Esophagus squamous epithelium (tissue), 5 donors: ENCODE data around the gene SCRT2. TPM values are rescaled to one million over a fixed set of nuclear protein-coding genes. Genes with fewer than 3 reads are reported as not detected.

Experiments used
- DNase-seq: peaks from one replicate; lab custom pipeline; 2025; lab: John Stamatoyannopoulos, UW
- H3K27ac ChIP-seq, 4 donors: fragments of 200-600 bp; sonication (generic); one replicate each; pipeline ENCODE4 v1.5.1; 2016 to 2019; ENCODE audit warnings: mild to moderate bottlenecking in 1 of 4
- H3K27me3 ChIP-seq, 4 donors: fragments of 200-600 bp; sonication (generic); 1 replicate in 3 of 4; 2 replicates in 1 of 4; pipeline versions ENCODE4 v1.5.1 to v1.6.0; 2017 to 2021; ENCODE audit warnings: antibody characterized with exemption in 1 of 4
- H3K36me3 ChIP-seq, 3 donors: fragments of 200-600 bp; sonication (generic); one replicate each; pipeline ENCODE4 v1.5.1; 2016 to 2019
- H3K4me1 ChIP-seq, 3 donors: fragments of 200-600 bp; sonication (generic); one replicate each; pipeline ENCODE4 v1.5.1; 2017 to 2019
- H3K4me3 ChIP-seq, 4 donors: fragments of 200-600 bp; sonication (generic); 1 replicate in 3 of 4; 2 replicates in 1 of 4; pipeline ENCODE4 v1.5.1; 2016 to 2019; ENCODE audit warnings: mild to moderate bottlenecking in 2 of 4, moderate library complexity in 1 of 4
- H3K9me3 ChIP-seq, 3 donors: fragments of 200-600 bp; sonication (generic); one replicate each; pipeline ENCODE4 v1.5.1; 2016 to 2019
- POLR2A ChIP-seq, 4 donors: fragments of 450-650 bp; IDR thresholded peaks; one replicate each; pipeline ENCODE4 v1.6.1; 2017; ENCODE audit warnings: antibody characterized with exemption in 4 of 4, mild to moderate bottlenecking in 4 of 4, moderate library complexity in 3 of 4
- WGBS, 2 donors: methylation state at CpG; one replicate each; pipeline ENCODE4 v1.1.5; 2018; 5-methylcytosine and 5-hydroxymethylcytosine counted together
- intact Hi-C: fragments of 100-400 bp; cut with DNase I; formaldehyde crosslinking; loops from one replicate; pipeline ENCODE4 v1.15.0; 2022
- total RNA-seq, 4 donors: library from RNA; depleted of rRNA; stranded (reverse); fragments of >200 nt; gene quantifications; one replicate each; pipeline ENCODE4 v1.1.0, GENCODE V29; 2016
- TF ChIP-seq, protein P1 (sequence below), 6 experiments: fragments of 450-650 bp in 4 of 6; fragments of 200-600 bp in 2 of 6; sonication (generic) in 2 of 6; IDR thresholded peaks; one replicate each; pipeline ENCODE4 v1.5.1; 2016 to 2019; ENCODE audit warnings: antibody characterized with exemption in 6 of 6, mild to moderate bottlenecking in 4 of 6, moderate library complexity in 4 of 6
- donor health status: DM: yes; HTN: yes; CAD: no.

SCRT2 gene
- total RNA-seq, 4 donors from 2014 or later, result not detected

DNA sequence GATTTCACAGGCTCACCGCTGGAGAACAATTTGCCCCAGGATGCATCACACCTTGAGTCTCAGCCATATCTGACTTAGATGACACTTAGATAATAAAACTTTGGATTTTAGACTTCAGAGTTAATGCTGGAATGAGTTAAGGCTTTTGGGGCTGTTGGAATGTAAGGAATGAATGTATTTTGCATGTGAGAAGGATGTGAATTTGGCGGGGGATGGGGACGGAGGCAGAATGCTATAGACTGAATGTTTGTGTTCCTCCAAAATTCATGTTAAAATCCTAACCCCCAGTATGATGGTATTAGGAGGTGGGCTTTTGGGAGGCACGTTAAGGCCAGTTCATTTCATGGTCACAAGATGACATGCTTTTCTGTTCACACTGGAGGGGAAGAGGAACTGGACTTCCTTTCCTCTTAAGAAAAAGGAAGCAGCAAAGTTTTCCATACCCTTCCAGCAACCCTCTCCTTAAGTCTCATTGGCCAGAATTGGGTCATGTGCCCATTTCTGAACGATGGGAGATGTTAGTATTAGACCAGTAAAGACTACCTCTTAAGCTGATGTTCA, 16.8 kb downstream of the SCRT2 start:
- TF ChIP-seq POLR2A (IDR thresholded peaks at IDR 0.05), result no peak
- TF ChIP-seq, protein P1, sequence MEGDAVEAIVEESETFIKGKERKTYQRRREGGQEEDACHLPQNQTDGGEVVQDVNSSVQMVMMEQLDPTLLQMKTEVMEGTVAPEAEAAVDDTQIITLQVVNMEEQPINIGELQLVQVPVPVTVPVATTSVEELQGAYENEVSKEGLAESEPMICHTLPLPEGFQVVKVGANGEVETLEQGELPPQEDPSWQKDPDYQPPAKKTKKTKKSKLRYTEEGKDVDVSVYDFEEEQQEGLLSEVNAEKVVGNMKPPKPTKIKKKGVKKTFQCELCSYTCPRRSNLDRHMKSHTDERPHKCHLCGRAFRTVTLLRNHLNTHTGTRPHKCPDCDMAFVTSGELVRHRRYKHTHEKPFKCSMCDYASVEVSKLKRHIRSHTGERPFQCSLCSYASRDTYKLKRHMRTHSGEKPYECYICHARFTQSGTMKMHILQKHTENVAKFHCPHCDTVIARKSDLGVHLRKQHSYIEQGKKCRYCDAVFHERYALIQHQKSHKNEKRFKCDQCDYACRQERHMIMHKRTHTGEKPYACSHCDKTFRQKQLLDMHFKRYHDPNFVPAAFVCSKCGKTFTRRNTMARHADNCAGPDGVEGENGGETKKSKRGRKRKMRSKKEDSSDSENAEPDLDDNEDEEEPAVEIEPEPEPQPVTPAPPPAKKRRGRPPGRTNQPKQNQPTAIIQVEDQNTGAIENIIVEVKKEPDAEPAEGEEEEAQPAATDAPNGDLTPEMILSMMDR (IDR thresholded peaks at IDR 0.05), result no peak
- H3K4me3 ChIP-seq, result no peak overlapping the region
- no peak overlapping the region for H3K27ac ChIP-seq
- H3K9me3 ChIP-seq, result no peaks in the 10 kb centered on the region
- no peak for DNase-seq
- peaks cover 11 to 28% (median 18%) of the 10 kb centered on the region in 3 donors for H3K4me1 ChIP-seq
- H3K27me3 ChIP-seq, result peaks cover 5 to 66% (median 12%) of the 10 kb centered on the region in 4 donors
- H3K36me3 ChIP-seq, result no peaks in the 10 kb centered on the region
- WGBS, 2 donors, result 35 to 42% methylated on average over 4 to 5 of the region's 5 CpGs
- intact Hi-C loops, result loop anchor here (10.0 kb wide), 1 partner anchor 314 kb away; the partner anchor contains the start of gene NRSN2

DNA sequence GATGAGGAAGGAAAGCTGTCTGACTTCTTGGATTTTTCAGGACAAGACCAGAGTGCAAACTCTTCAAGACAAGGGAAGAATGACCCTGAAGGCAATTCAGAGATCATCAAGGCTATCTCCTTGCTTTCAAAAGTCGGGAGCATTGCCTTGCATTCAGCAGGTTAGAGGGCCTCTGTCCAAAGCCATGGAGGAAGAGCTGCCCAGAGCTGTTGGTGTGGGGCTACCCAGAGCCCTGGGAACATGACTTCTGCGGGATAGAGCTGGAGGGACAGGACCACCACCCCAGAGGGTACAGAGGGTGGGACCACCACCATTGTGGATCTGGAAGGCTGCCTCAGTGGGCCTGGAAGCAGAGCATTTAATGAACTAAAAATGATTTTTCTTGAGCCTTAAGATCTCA, 17.4 kb downstream of the SCRT2 start:
- no peak overlapping the region for H3K27ac ChIP-seq

DNA sequence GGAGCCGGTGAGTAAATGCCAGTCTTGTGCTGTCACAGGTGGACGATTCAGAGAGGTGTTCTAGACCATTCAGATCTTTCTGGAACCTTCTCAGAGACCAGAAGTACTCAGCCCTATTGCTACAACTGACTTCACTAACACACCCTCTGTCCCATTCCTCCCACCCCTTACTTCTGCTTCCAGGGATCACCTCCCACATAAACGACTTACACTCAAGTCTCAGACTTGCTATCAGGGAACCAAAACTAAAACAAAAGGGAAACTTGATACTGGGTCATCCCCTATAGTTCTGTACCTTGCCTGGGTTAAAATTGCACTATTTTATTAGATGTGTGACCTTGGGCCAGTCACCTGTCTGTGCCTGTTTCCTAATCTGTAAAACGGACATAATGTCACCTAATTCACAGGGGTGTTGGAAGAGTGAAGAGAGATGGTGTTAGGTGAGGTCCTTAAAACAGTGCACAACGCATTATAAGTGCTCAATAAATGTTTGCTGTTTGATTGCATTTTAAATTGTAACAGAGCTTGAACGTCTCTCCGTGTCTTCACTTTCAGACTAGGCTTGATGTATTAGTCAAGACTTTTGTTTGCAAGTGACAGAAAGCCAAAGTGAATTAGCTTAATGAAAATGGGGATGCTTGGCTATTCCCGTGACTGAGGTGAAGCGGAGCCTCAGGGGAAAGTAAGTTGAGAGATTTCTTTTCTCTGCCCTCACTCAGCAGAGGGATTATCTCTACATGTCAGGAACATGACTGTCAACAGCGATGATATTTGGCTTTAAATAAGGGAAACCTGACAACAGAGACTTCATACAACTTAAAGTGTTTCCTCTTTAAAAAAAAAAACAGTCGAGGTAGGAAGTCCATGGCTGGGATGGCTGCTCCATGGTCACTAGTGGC, 19.6 kb downstream of the SCRT2 start:
- Histone ChIP-seq H3K4me3 (no peak overlapping the region), H3K27me3 (peaks cover 0 to 37% (median 0%) of the 10 kb centered on the region in 4 donors), H3K27ac (no peak overlapping the region), H3K4me1 (peaks cover 14 to 32% (median 22%) of the 10 kb centered on the region in 3 donors), H3K9me3 (no peaks in the 10 kb centered on the region), H3K36me3 (peaks cover 0 to 1% (median 0%) of the 10 kb centered on the region in 3 donors)
- intact Hi-C loops, result loop anchor here (10.0 kb wide), 1 partner anchor 311 kb away; the partner anchor contains the start of gene NRSN2
- DNase-seq, result no peak
- WGBS, 2 donors, result 70 to 74% methylated on average over 11 of the region's 11 CpGs
- TF ChIP-seq POLR2A (IDR thresholded peaks at IDR 0.05), result no peak
- TF ChIP-seq, protein P1 (IDR thresholded peaks at IDR 0.05), result no peak

More for the DNA sequence above, 17.4 kb downstream of the SCRT2 start:
- H3K9me3 ChIP-seq, result no peaks in the 10 kb centered on the region
- no peak for DNase-seq
- H3K27me3 ChIP-seq, result peaks cover under 1 to 60% (median 10%) of the 10 kb centered on the region in 4 donors
- no peaks in the 10 kb centered on the region for H3K36me3 ChIP-seq
- intact Hi-C loops, result loop anchor here (10.0 kb wide), 1 partner anchor 313 kb away; the partner anchor contains the start of gene NRSN2
- TF ChIP-seq, protein P1 (IDR thresholded peaks at IDR 0.05), result no peak
- no peak for TF ChIP-seq POLR2A (IDR thresholded peaks at IDR 0.05)
- 23 to 56% methylated on average over 2 of the region's 2 CpGs for WGBS, 2 donors
- H3K4me3 ChIP-seq, result no peak overlapping the region
- H3K4me1 ChIP-seq, result peaks cover 13 to 26% (median 15%) of the 10 kb centered on the region in 3 donors

DNA sequence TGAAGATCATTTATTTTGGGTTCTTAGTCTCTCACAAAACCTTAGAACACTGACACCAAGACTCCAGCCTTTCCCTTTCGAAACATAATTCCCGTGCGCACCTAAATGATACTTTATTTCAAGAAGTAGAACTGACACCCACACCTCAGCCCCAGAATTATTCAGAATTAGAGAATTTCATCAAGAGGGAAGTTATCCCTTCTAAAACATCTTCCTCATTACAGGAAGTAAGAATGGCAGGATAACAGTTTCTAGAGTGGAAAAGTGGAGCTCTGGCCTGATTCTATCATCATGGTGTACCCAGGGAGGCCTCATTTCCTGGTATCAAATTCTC, 21.2 kb downstream of the SCRT2 start:
- H3K4me3 ChIP-seq, result peak overlapping the region in 1 of 4 donors; percentile 91
- peaks cover 0 to 21% (median 0%) of the 10 kb centered on the region in 4 donors for H3K27me3 ChIP-seq
- DNase-seq, result no peak
- 83 to 88% methylated on average over 3 of the region's 3 CpGs for WGBS, 2 donors
- peaks cover 14 to 33% (median 25%) of the 10 kb centered on the region in 3 donors for H3K4me1 ChIP-seq
- TF ChIP-seq POLR2A (IDR thresholded peaks at IDR 0.05), result no peak
- TF ChIP-seq, protein P1 (IDR thresholded peaks at IDR 0.05), result no peak
- H3K36me3 ChIP-seq, result peaks cover 0 to 17% (median 9%) of the 10 kb centered on the region in 3 donors
- peak overlapping the region in 1 of 4 donors; percentile 89 for H3K27ac ChIP-seq
- no peaks in the 10 kb centered on the region for H3K9me3 ChIP-seq
- intact Hi-C loops, result loop anchor here (10.0 kb wide), 1 partner anchor 310 kb away; the partner anchor contains the start of gene NRSN2
